SK-N-SH treated with all-trans-retinoic acid at 6 μM for 48 hours (cell line): ENCODE results near the gene TTC33.

Source experiments
- ARNTL ChIP-seq: fragments of 450-650 bp; formaldehyde crosslinking; IDR thresholded peaks from 2 replicates; pipeline ENCODE4 v1.5.0; 2020; ENCODE audit warnings: low read depth, mild to moderate bottlenecking, moderate library complexity, borderline replicate concordance
- BACH2 ChIP-seq: fragments of 250-450 bp; sonication (Bioruptor Pico); IDR thresholded peaks from 2 replicates; pipeline ENCODE4 v1.9.0; 2021; ENCODE audit warnings: mild to moderate bottlenecking, borderline replicate concordance
- CREB5 ChIP-seq: fragments of 250-450 bp; sonication (Bioruptor Pico); IDR thresholded peaks from 2 replicates; pipeline ENCODE4 v1.5.1; 2020; ENCODE audit warnings: low read depth, mild to moderate bottlenecking, moderate library complexity
- GLIS3 ChIP-seq: fragments of 250-450 bp; sonication (Bioruptor Pico); IDR thresholded peaks from 2 replicates; pipeline ENCODE4 v1.5.0; 2020; ENCODE audit warnings: mild to moderate bottlenecking, moderate library complexity
- TCF4 ChIP-seq: fragments of 250-450 bp; sonication (Bioruptor Pico); IDR thresholded peaks from 2 replicates; pipeline ENCODE4 v1.8.0; 2021; ENCODE audit warnings: mild to moderate bottlenecking, moderate library complexity, borderline replicate concordance
- ZFP3 ChIP-seq: fragments of 250-450 bp; sonication (Bioruptor Pico); IDR thresholded peaks from 2 replicates; pipeline ENCODE4 v1.5.0; 2020; ENCODE audit warnings: mild to moderate bottlenecking, moderate library complexity
- ZNF565 ChIP-seq: fragments of 450-650 bp; formaldehyde crosslinking; conservative IDR thresholded peaks from 2 replicates; pipeline ENCODE4 v1.5.0; 2020; ENCODE audit warnings: low read depth, mild to moderate bottlenecking, moderate library complexity

- TF ChIP-seq TCF4 (no peak), GLIS3 (no peak), ZFP3 (CRISPR knock-in tag) (no peak), CREB5 (CRISPR knock-in tag) (no peak), ARNTL (CRISPR knock-in tag) (no peak), ZNF565 (CRISPR knock-in tag) (no peak), BACH2 (CRISPR knock-in tag) (no peak)
Observed at GRCh38 chr5:40784916-40785315, 29.2 kb upstream of the TTC33 start.
